H9 (cell line): ENCODE measurements around the gene TJP3. TPM values are rescaled to one million over a fixed set of nuclear protein-coding genes. Genes with fewer than 3 reads are reported as not detected.

ENCODE experiments used
- DNase-seq: peaks from one replicate; pipeline ENCODE4 v3.0.0-alpha.2; 2017
- H2AFZ ChIP-seq: one replicate; pipeline ENCODE4 v1.6.1; 2013; ENCODE audit warnings: mild to moderate bottlenecking, low read length, control low read depth, moderate library complexity
- H2AK5ac ChIP-seq: 2 replicates; pipeline ENCODE4 v1.6.1; 2013; ENCODE audit warnings: low read length, control low read depth, mixed read lengths; ENCODE audit not compliant: insufficient read length
- H2BK120ac ChIP-seq: one replicate; pipeline ENCODE4 v1.6.1; 2013; ENCODE audit warnings: low read depth, mild to moderate bottlenecking, low read length, control low read depth, inconsistent platforms; ENCODE audit not compliant: poor library complexity, severe bottlenecking
- H2BK12ac ChIP-seq: 2 replicates; pipeline ENCODE4 v1.6.1; 2013; ENCODE audit warnings: low read length, control low read depth, mixed read lengths, low read depth; ENCODE audit not compliant: insufficient read length
- H2BK15ac ChIP-seq: 2 replicates; pipeline ENCODE4 v1.6.1; 2013; ENCODE audit warnings: low read depth, low read length, control low read depth
- H2BK20ac ChIP-seq: one replicate; pipeline ENCODE4 v1.6.1; 2013; ENCODE audit warnings: low read depth, mild to moderate bottlenecking, low read length, control low read depth, inconsistent platforms; ENCODE audit not compliant: poor library complexity, severe bottlenecking
- H2BK5ac ChIP-seq: 2 replicates; pipeline ENCODE4 v1.6.1; 2013; ENCODE audit warnings: low read length, control low read depth, mixed read lengths; ENCODE audit not compliant: insufficient read length
- H3K14ac ChIP-seq: 2 replicates; pipeline ENCODE4 v1.6.1; 2013; ENCODE audit warnings: low read length, control low read depth; ENCODE audit not compliant: insufficient read depth
- H3K18ac ChIP-seq: 2 replicates; pipeline ENCODE4 v1.6.1; 2013; ENCODE audit warnings: low read depth, mild to moderate bottlenecking, mixed read lengths, low read length, control low read depth; ENCODE audit not compliant: insufficient read length
- H3K23ac ChIP-seq: 2 replicates; pipeline ENCODE4 v1.6.1; 2013; ENCODE audit warnings: low read length, control low read depth, mixed read lengths, low read depth; ENCODE audit not compliant: insufficient read length
- H3K23me2 ChIP-seq: 2 replicates; pipeline ENCODE4 v1.6.1; 2013; ENCODE audit warnings: low read depth, mild to moderate bottlenecking, mixed read lengths, low read length, control low read depth; ENCODE audit not compliant: insufficient read length, poor library complexity, severe bottlenecking
- H3K27ac ChIP-seq: 2 replicates; pipeline ENCODE4 v1.5.1; 2013; ENCODE audit warnings: low read length, control low read depth, mixed read lengths, low read depth; ENCODE audit not compliant: insufficient read length
- H3K27me3 ChIP-seq: 2 replicates; pipeline ENCODE4 v1.6.1; 2013; ENCODE audit warnings: low read length, control low read depth, inconsistent platforms; ENCODE audit not compliant: insufficient read depth
- H3K4ac ChIP-seq: 2 replicates; pipeline ENCODE4 v1.6.1; 2013; ENCODE audit warnings: low read depth, mild to moderate bottlenecking, control low read depth, inconsistent platforms, low read length, moderate library complexity
- H3K4me1 ChIP-seq: 2 replicates; pipeline ENCODE4 v1.6.1; 2013; ENCODE audit warnings: low read length, control low read depth, inconsistent platforms; ENCODE audit not compliant: insufficient read depth
- H3K4me2 ChIP-seq: 2 replicates; pipeline ENCODE4 v1.6.1; 2013; ENCODE audit warnings: low read length, control low read depth, mixed read lengths; ENCODE audit not compliant: insufficient read length, insufficient read depth
- H3K56ac ChIP-seq: 2 replicates; pipeline ENCODE4 v1.6.1; 2013; ENCODE audit warnings: low read depth, mild to moderate bottlenecking, mixed read lengths, low read length, control low read depth; ENCODE audit not compliant: insufficient read length
- H3K79me1 ChIP-seq: 2 replicates; pipeline ENCODE4 v1.6.1; 2013; ENCODE audit warnings: low read depth, mild to moderate bottlenecking, moderate library complexity, low read length, control low read depth, inconsistent platforms; ENCODE audit not compliant: insufficient read depth, poor library complexity, severe bottlenecking
- H3K79me2 ChIP-seq: 2 replicates; pipeline ENCODE4 v1.6.1; 2013; ENCODE audit warnings: low read length, control low read depth, inconsistent platforms; ENCODE audit not compliant: insufficient read depth
- H3K9ac ChIP-seq: 2 replicates; pipeline ENCODE4 v1.6.1; 2013; ENCODE audit warnings: low read length, control low read depth, mixed read lengths; ENCODE audit not compliant: insufficient read length; ENCODE audit errors: extremely low read depth
- H3K9me3 ChIP-seq: one replicate; pipeline ENCODE4 v1.6.1; 2013; ENCODE audit warnings: low read depth, low read length, inconsistent platforms; ENCODE audit not compliant: control insufficient read depth
- H3T11ph ChIP-seq: one replicate; pipeline ENCODE4 v1.6.1; 2013; ENCODE audit warnings: mild to moderate bottlenecking, low read length, control low read depth, inconsistent platforms
- H4K20me1 ChIP-seq: one replicate; pipeline ENCODE4 v1.6.1; 2013; ENCODE audit not compliant: control insufficient read depth, insufficient read length, insufficient read depth
- H4K5ac ChIP-seq: 2 replicates; pipeline ENCODE4 v1.6.1; 2013; ENCODE audit warnings: low read depth, mild to moderate bottlenecking, mixed read lengths, low read length, control low read depth; ENCODE audit not compliant: insufficient read length
- H4K8ac ChIP-seq: replicated peaks from 2 replicates; pipeline ENCODE4 v1.6.1; 2013; ENCODE audit warnings: low read length, control low read depth, mixed read lengths, low read depth; ENCODE audit not compliant: insufficient read length
- H4K91ac ChIP-seq: 2 replicates; pipeline ENCODE4 v1.6.1; 2013; ENCODE audit warnings: low read depth, mild to moderate bottlenecking, moderate library complexity, mixed read lengths, low read length, control low read depth; ENCODE audit not compliant: insufficient read length
- H3K27ac Mint-ChIP-seq, 3 experiments: 2 replicates in 2 of 3; 3 replicates in 1 of 3; pipeline ENCODE4 v1.8.0; 2020 to 2021; ENCODE audit warnings: mixed read lengths in 3 of 3, mild to moderate bottlenecking in 1 of 3, moderate library complexity in 1 of 3
- H3K27me3 Mint-ChIP-seq: 2 replicates; pipeline ENCODE4 v1.8.0; 2021; ENCODE audit warnings: low read depth, mild to moderate bottlenecking, moderate library complexity, mixed read lengths
- H3K36me3 Mint-ChIP-seq, 3 experiments: 2 replicates in 2 of 3; 3 replicates in 1 of 3; pipeline ENCODE4 v1.8.0; 2020 to 2021; ENCODE audit warnings: low read depth in 3 of 3, mixed read lengths in 3 of 3; ENCODE audit not compliant: insufficient read depth in 1 of 3
- H3K4me1 Mint-ChIP-seq, 2 experiments: 2 replicates each; pipeline ENCODE4 v1.8.0; 2020; ENCODE audit warnings: mixed read lengths in 2 of 2
- H3K4me3 Mint-ChIP-seq, 2 experiments: 2 replicates in 1 of 2; 3 replicates in 1 of 2; pipeline ENCODE4 v1.8.0; 2020 to 2021; ENCODE audit warnings: mild to moderate bottlenecking in 2 of 2, mixed read lengths in 2 of 2, moderate library complexity in 1 of 2
- H3K9me3 Mint-ChIP-seq, 2 experiments: 2 replicates in 1 of 2; 3 replicates in 1 of 2; pipeline ENCODE4 v1.8.0; 2020; ENCODE audit warnings: mild to moderate bottlenecking in 2 of 2, mixed read lengths in 2 of 2, moderate library complexity in 1 of 2
- WGBS: extraction: QIAGEN DNeasy Blood & Tissue Kit; methylation state at CpG from one replicate; pipeline ENCODE4 v1.1.7; 2013; ENCODE audit warnings: missing lambda C conversion rate, low lambda C conversion rate, mixed read lengths; ENCODE audit not compliant: insufficient read length; ENCODE audit errors: extremely low coverage; 5-methylcytosine and 5-hydroxymethylcytosine counted together
- total RNA-seq: library from RNA; stranded (reverse); gene quantifications from 2 replicates; pipeline ENCODE4 v1.2.1, GENCODE V29; 2021
- TF ChIP-seq, protein P1 (sequence below): fragments of 200-600 bp; sonication (generic); conservative IDR thresholded peaks from 3 replicates; pipeline ENCODE4 v1.8.0; 2021; ENCODE audit warnings: antibody characterized with exemption, mild to moderate bottlenecking

The TJP3 gene
- total RNA-seq, 1 experiment from 2014 or later, result 27.3 TPM

GRCh38 chr19:3693025-3693925 lies 14.9 kb upstream of the TJP3 start:
- no peak overlapping the region for H3K23ac ChIP-seq
- no peak overlapping the region for H4K5ac ChIP-seq
- H3K4me3 Mint-ChIP-seq, result no peak overlapping the region
- no peak overlapping the region for H4K8ac ChIP-seq
- H2BK20ac ChIP-seq, result no peak overlapping the region
- no peaks in the 10 kb centered on the region for H3K27me3 ChIP-seq
- no peaks in the 10 kb centered on the region for H3K79me1 ChIP-seq
- H3K36me3 Mint-ChIP-seq, result peaks cover 3 to 18% (median 12%) of the 10 kb centered on the region in 3 experiments; a peak in 6 of 7 replicates
- DNase-seq, result no peak
- peaks cover 11% of the 10 kb centered on the region; the same call in 1 of the 2 replicates for H3K79me2 ChIP-seq
- H2BK15ac ChIP-seq, result no peak overlapping the region
- H2AFZ ChIP-seq, result no peak overlapping the region
- no peaks in the 10 kb centered on the region; the same call in 1 of the 2 replicates for H3K4me1 ChIP-seq
- H4K91ac ChIP-seq, result no peak overlapping the region
- H3K18ac ChIP-seq, result no peak overlapping the region
- H3K27ac Mint-ChIP-seq, result 0 out of 7 replicates have a peak overlapping the region, but pooled peaks of 1 of the 3 experiments have one; percentile 66
- no peak overlapping the region for H2BK5ac ChIP-seq
- no peaks in the 10 kb centered on the region for H3K27me3 Mint-ChIP-seq
- TF ChIP-seq, protein P1, sequence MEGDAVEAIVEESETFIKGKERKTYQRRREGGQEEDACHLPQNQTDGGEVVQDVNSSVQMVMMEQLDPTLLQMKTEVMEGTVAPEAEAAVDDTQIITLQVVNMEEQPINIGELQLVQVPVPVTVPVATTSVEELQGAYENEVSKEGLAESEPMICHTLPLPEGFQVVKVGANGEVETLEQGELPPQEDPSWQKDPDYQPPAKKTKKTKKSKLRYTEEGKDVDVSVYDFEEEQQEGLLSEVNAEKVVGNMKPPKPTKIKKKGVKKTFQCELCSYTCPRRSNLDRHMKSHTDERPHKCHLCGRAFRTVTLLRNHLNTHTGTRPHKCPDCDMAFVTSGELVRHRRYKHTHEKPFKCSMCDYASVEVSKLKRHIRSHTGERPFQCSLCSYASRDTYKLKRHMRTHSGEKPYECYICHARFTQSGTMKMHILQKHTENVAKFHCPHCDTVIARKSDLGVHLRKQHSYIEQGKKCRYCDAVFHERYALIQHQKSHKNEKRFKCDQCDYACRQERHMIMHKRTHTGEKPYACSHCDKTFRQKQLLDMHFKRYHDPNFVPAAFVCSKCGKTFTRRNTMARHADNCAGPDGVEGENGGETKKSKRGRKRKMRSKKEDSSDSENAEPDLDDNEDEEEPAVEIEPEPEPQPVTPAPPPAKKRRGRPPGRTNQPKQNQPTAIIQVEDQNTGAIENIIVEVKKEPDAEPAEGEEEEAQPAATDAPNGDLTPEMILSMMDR, result no peak
- no peaks in the 10 kb centered on the region for H4K20me1 ChIP-seq
- H3K9me3 ChIP-seq, result no peaks in the 10 kb centered on the region
- H3K9me3 Mint-ChIP-seq, result no peaks in the 10 kb centered on the region
- no peak overlapping the region for H3K27ac ChIP-seq
- no peak overlapping the region for H3T11ph ChIP-seq
- no peak overlapping the region for H3K14ac ChIP-seq
- no peak overlapping the region for H3K56ac ChIP-seq
- H3K4me2 ChIP-seq, result no peak overlapping the region
- no CpG with 5 or more reads among the region's 34 CpGs for WGBS
- H3K4ac ChIP-seq, result no peak overlapping the region
- H3K23me2 ChIP-seq, result peaks cover 1% of the 10 kb centered on the region
- H2BK12ac ChIP-seq, result no peak overlapping the region
- H2BK120ac ChIP-seq, result no peak overlapping the region
- H3K9ac ChIP-seq, result no peak overlapping the region
- peaks cover 3 to 6% of the 10 kb centered on the region in 2 experiments for H3K4me1 Mint-ChIP-seq
- H2AK5ac ChIP-seq, result no peak overlapping the region
